GM21423 (cell line): ENCODE measurements around the gene PLD4.
"Not testable (repeated sequence)": the region's sequence is repeated elsewhere in the genome, so short reads cannot be mapped to it uniquely, and the experiment has no call there.

Experiments
- ATAC-seq: cut with Tn5 transposase; IDR thresholded peaks from one replicate; pipeline ENCODE4 v1.9.1; 2021; ENCODE audit warnings: mild to moderate bottlenecking, moderate library complexity; ENCODE audit not compliant: unreplicated experiment

PLD4 gene

DNA sequence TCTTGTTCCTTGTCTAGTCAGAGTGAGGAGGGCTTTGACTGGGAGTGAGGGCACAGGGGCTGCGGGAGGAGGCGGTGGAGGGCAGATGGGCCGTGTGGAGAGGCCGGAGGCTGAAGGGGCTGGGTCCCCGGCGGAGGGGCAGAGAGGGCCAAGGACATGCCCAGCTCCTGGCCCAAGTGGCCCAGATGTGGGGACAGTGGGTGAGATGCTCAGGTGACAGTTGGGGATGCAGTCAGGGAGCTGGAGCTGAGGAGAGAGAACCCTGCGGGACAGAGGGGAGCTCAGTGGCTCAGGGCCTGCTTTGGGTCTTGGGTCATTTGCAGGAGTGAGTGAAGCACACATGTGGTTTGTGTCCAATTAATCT is 26.5 kb upstream of the PLD4 start:
- no peak for ATAC-seq

GRCh38 chr14:104898870-104899510 is 25.7 kb upstream of the PLD4 start:
- ATAC-seq, result no peak

GRCh38 chr14:104899781-104900180 is 24.9 kb upstream of the PLD4 start:
- no peak for ATAC-seq

GRCh38 chr14:104900639-104901512 is 23.8 kb upstream of the PLD4 start:
- no peak for ATAC-seq

DNA sequence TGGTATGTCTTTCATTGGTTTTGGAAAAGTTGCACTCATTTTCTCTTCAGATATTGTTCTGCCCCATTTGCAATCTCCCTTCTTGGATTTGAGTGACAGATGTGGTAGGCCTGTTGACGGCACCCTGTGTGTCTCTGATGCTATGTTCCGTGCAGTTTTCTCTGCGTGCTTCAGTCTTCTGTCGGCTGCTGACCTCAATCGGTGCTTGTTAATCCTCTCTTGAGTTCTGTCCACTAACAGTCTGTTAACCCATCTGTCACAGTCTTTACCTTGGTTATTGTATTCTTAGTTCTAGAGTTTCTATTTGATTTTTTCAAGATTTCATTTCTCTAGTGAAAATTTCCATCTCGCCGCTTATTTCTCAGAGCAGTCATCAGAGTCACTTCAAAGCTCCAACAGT is 20.7 kb upstream of the PLD4 start:
- ATAC-seq, result no peak

GRCh38 chr14:104904650-104905578 is 19.8 kb upstream of the PLD4 start:
- not testable (repeated sequence) for ATAC-seq

DNA sequence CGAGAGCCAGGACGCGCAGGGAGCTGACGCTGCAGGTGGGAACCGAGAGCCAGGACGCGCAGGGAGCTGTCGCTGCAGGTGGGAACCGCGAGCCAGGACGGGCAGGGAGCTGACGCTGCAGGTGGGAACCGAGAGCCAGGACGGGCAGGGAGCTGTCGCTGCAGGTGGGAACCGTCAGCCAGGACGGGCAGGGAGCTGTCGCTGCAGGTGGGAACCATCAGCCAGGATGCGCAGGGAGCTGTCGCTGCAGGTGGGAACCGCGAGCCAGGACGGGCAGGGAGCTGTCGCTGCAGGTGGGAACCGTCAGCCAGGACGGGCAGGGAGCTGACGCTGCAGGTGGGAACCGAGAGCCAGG is 19.1 kb upstream of the PLD4 start:
- not testable (repeated sequence) for ATAC-seq

DNA sequence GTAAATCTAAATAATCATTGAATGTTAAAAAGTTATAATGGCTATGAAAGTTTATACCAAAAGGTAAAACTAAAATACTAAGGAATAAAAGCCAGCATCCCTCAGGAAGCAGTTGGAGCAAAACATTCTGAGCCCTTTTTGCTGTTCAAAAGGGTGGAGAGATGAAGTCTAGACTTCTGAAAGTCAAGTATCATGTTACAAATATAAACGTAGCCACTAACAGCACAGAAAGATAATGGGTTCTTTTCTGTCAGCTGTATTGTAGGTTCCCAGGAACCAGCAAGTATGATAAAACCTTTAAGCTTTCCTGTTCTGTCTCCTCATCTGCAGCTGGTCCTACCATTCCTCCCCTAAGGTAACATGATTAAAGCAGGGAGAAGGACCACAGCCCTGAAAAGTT is 16.4 kb upstream of the PLD4 start:
- no peak for ATAC-seq

GRCh38 chr14:104912053-104912452 is 12.6 kb upstream of the PLD4 start:
- ATAC-seq, result no peak

DNA sequence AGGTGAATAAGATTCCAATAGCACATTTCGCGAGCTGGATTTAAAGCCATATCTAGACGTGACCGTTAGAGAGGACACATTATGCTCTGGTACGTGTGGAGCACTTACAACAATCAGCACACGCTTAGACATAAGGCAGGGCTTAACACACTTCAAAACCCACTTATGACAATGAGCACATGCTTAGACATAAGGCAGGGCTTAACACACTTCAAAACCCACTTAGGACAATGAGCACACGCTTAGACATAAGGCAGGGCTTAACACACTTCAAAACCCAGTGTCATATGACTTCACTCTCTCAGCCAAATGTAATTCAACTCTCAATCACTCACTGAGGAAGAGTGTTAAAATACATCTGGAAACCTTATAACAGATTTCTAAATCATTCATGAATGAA is 11.2 kb upstream of the PLD4 start:
- ATAC-seq, result no peak

GRCh38 chr14:104917116-104917515 is 7.6 kb upstream of the PLD4 start:
- no peak for ATAC-seq

DNA sequence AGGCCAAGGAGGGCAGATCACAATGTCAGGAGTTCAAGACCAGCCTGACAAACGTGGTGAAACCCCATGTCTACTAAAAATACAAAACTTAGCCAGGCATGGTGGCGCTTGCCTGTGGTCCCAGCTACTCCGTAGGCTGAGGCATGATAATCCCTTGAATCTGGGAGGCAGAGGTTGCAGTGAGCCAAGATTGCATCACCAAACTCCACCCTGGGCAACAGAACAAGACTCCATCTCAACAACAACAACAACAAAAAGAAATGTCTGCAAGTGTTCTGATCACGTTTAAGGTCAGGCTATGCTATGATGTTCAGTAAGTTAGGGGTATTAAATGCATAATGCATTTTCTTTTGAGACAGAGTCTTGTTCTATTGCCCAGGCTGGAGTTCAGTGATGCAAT is 6.7 kb upstream of the PLD4 start:
- ATAC-seq, result no peak

DNA sequence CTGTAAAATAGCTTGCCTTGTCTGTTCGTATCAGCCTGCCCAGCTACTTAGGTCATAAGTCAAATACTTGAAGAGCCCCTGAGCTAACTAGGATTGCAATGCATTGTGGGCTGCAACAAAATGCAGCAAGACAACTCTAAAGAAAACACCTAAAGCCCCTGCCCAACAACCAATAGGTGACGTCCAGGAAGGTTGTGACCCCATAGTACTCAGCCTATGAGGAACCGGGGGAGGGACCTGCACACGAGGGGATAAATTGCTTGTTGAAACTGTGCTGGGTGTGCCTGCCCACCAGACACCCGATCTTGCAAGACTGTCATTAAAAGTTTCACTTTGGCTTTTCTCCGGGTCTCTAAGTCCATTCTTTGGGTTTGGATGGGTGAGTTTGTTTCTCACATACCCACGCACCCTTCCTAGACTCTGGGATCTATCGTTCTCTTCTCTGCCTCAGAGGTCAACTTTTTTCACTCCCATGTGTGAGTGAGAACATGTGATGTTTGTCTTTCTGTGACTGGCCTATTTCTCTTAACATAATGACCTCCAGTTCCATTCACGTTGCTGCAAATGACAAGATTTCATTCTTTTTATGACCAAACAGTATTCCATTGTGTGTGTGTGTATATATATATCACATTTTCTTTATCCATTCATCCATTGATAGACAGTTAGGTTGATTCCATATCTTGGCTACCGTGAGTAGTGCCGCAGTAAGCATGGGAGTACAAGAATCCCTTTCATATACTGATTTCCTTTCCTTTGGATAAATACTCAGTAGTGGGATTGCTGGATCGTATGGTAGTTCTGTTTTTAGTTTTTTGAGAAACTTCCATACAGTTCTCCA is 5.3 kb upstream of the PLD4 start:
- not testable (repeated sequence) for ATAC-seq

DNA sequence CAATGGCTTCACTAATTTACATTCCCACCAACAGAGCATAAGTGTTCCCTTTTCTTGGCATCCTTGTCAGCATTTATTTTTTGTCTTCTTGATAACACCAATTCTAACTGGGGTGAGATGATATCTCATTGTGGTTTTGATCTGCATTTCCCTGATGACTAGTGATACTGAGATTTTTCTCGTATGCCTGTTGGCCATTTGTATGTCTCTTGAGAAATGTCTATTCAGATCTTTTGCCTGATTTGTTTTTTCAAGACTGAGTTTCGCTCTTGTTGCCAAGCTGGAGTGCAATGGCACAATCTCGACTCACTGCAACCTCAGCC is 4.7 kb upstream of the PLD4 start:
- ATAC-seq, result no peak

GRCh38 chr14:104923640-104924420 is 849 bp upstream of the PLD4 start:
- ATAC-seq, result no peak

- no peak for ATAC-seq
These were observed 655 bp downstream of the PLD4 start for GRCh38 chr14:104925214-104925854.

- no peak for ATAC-seq
These were observed 1.4 kb downstream of the PLD4 start for GRCh38 chr14:104925855-104926609.

- ATAC-seq, result peak; percentile 84
These were observed 2.1 kb downstream of the PLD4 start for GRCh38 chr14:104926619-104927431.
